22Rv1 (cell line): Measurements from ENCODE around the gene RBKS.
A peak's percentile ranks its signal among the peaks of the same experiment; 100 is the strongest.

ENCODE experiments used
- H3K27ac ChIP-seq: fragments of 450-650 bp; 2 replicates; pipeline ENCODE4 v1.5.1; 2017
- ZFX ChIP-seq: fragments of 450-650 bp; IDR thresholded peaks from 2 replicates; pipeline ENCODE4 v1.6.1; 2017; ENCODE audit warnings: antibody characterized with exemption, borderline replicate concordance
- TF ChIP-seq, protein P1 (sequence below): fragments of 450-650 bp; IDR thresholded peaks from 2 replicates; pipeline ENCODE4 v1.5.1; 2017; ENCODE audit warnings: mild to moderate bottlenecking

RBKS gene

DNA sequence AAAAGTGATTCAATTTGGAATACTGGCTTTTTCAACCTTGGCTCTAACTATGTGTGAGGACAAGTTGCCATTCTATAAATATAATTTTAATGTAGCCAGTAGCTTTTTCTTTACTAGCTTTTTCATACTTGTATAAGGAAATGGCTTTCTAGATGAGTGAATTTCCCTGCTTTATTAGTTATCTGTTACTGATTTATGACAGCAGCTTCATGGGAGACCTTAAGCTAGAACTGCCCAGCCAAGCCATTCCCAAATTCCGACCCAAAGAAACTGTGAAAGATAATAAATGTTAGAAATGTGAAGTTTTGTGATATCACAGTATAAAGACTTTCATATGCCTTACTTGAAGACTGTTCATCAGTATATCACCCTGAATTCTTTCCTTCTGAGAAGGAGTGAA lies 32.7 kb upstream of the RBKS start:
- TF ChIP-seq, protein P1, sequence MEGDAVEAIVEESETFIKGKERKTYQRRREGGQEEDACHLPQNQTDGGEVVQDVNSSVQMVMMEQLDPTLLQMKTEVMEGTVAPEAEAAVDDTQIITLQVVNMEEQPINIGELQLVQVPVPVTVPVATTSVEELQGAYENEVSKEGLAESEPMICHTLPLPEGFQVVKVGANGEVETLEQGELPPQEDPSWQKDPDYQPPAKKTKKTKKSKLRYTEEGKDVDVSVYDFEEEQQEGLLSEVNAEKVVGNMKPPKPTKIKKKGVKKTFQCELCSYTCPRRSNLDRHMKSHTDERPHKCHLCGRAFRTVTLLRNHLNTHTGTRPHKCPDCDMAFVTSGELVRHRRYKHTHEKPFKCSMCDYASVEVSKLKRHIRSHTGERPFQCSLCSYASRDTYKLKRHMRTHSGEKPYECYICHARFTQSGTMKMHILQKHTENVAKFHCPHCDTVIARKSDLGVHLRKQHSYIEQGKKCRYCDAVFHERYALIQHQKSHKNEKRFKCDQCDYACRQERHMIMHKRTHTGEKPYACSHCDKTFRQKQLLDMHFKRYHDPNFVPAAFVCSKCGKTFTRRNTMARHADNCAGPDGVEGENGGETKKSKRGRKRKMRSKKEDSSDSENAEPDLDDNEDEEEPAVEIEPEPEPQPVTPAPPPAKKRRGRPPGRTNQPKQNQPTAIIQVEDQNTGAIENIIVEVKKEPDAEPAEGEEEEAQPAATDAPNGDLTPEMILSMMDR, result no peak
- no peak for TF ChIP-seq ZFX
- no peak overlapping the region for H3K27ac ChIP-seq

DNA sequence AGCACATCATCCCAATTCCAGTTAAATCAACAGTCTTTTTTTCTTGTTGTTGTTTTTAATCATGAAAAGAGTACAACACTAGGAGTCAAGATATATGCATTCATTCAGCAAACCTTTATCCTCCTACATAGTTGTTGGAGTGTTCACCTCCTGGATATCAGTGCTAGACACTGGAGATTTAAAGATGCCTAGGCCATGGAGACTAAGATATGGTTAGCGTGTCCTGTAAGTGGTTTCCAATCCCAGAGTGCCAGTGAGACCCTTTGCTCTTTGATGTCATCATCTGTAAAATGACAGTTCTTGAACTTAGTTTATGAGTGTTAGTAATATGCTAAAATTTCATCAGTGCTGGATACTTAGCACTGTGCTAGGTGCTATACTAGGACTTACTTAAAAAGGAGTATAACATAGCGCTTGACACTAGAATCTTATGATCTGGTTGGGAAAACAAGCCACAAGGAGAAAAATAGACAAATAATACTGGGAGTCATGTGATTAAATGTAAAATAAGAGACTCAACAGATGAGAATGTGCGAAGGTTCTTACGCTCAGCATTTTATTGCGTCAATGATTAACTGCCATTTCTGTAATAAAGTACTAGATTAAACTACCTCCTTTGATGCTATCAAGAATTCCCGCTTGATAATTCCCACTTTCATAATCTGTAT lies 31.8 kb upstream of the RBKS start:
- H3K27ac ChIP-seq, result no peak overlapping the region

GRCh38 chr2:27921424-27921823 lies 31.2 kb upstream of the RBKS start:
- no peak overlapping the region for H3K27ac ChIP-seq
- no peak for TF ChIP-seq ZFX

More for the DNA sequence above, 31.8 kb upstream of the RBKS start:
- TF ChIP-seq, protein P1, result no peak
- TF ChIP-seq ZFX, result no peak

DNA sequence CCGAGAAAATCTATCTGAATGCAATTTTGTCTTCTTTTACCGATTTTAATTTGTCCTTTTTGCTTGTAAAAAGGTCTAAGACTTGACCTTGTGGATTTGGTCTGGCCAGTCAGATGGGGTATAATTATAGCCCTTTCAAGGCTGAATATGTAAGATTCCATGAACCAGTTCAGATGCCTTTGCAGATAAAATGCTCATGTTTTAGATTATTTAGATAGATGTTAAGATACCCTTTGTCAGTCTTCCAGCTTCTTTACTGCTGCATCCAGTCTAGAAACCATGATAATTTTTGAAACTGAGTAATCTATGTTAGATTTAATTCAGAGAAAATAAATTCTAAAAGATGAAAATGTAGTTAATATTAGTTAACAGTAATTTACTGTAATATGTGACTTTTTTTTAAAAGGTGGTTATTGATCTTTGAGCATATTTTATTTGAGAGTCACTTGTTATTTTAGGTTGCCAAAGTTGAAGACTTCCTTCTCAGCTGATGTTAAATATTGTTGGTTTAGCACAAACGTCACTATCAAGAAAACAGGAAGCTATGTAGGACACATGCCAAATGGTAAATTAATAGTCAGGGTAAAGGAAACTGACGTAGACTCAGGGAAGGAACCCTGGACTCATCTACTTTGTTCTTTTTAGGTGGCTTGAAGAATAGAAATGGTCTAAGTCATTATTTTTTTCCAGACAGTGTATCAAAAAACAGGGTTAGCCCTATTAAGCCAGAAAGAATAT lies 30.1 kb upstream of the RBKS start:
- no peak for TF ChIP-seq ZFX
- TF ChIP-seq, protein P1, result no peak
- H3K27ac ChIP-seq, result no peak overlapping the region

DNA sequence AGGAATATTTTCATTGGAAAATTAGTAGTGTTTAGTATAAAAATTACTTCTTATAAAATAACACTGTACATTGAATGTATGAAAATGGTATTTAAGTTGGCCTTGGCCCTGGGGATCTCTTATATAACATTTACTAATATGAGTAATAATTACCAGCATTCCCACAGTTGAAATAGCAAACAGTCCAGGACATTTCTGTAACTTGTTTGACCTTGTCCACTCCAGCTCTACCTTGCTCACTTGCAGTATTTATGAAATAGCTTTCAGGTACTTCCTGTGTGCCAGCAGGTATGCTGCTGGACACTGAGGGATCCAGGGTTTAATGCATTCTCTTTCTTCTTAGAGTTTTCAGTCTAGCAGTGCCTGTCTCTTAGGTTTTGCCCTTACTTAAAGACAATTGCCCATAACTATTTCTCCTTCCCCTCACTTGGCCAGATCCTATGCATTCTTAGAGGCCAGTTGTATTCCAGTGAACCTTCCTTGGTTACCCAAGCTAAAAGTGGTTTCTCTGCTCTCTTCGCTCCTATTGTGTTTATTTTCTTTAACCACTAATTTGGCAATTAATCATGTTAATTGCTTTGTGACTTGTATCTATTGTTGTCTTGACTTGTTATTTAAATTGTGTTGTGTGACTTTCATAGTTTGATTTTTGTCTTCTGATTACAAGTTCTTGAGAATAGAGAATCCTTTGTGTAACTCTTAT lies 26.3 kb upstream of the RBKS start:
- peak overlapping the region; percentile 51 for H3K27ac ChIP-seq
- TF ChIP-seq, protein P1, result no peak
- TF ChIP-seq ZFX, result no peak

DNA sequence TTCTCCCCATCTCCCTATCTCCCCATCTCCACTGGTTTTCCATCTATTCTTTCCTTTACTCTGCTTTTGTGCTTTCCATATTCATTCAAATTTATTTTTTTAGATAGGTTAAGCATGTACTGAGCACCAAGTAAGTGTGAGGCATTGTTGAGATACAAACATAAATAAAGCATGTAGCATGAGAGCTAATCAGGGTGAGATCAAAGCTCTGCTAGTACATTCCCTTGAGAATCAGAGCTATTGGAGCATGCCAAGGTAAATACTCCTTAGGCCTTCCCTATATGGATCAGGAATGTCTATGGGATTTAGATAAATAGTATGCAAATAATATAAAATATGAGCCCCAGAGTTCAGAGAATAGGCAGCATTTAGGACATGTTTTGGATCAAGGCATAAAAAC lies 25.7 kb upstream of the RBKS start:
- peak overlapping the region; percentile 51 for H3K27ac ChIP-seq
- TF ChIP-seq, protein P1, result no peak
- no peak for TF ChIP-seq ZFX

- no peak overlapping the region for H3K27ac ChIP-seq
- no peak for TF ChIP-seq ZFX
- TF ChIP-seq, protein P1, result no peak
Observed at GRCh38 chr2:27915191-27915590, 25.0 kb upstream of the RBKS start.
